Spleen (tissue), 7 donors: ENCODE measurements around the gene TAF15.

Experiments used
- CTCF ChIP-seq, 11 experiments: fragments of 200-600 bp in 7 of 11; fragments of 450-650 bp in 4 of 11; sonication (generic) in 4 of 11; IDR thresholded peaks in 8 of 11; conservative IDR thresholded peaks in 3 of 11; 1 replicate in 7 of 11; 2 replicates in 4 of 11; pipeline versions ENCODE4 v1.4.0 to v1.8.0; 2016 to 2021; ENCODE audit warnings: antibody characterized with exemption in 11 of 11, inconsistent platforms in 4 of 11, mild to moderate bottlenecking in 1 of 11
- POLR2A ChIP-seq, 3 donors: fragments of 450-650 bp; IDR thresholded peaks; one replicate each; pipeline ENCODE4 v1.5.1; 2017; ENCODE audit warnings: antibody characterized with exemption in 3 of 3, mild to moderate bottlenecking in 1 of 3
- donor health status: DM: no; HTN: no; CAD: no; lungs with moderate emphysema.
- donor health status: DM: no; HTN: no; CAD: no.
- donor health status: DM: no; HTN: no; CAD: no.

GRCh38 chr17:35867574-35867973 lies 58.3 kb downstream of the TAF15 start:
- TF ChIP-seq CTCF (IDR thresholded peaks at IDR 0.05 in 8 of 11, conservative IDR thresholded peaks at IDR 0.05 in 3 of 11) (no peak), POLR2A (IDR thresholded peaks at IDR 0.05) (no peak)
